GM23248 (cell line): ENCODE measurements around the gene CLECL1.

Experiments
- EZH2 ChIP-seq: fragments of 200-600 bp; sonication (generic); IDR thresholded peaks from 2 replicates; pipeline ENCODE4 v1.6.1; 2018; ENCODE audit warnings: antibody characterized with exemption, mild to moderate bottlenecking; ENCODE audit not compliant: insufficient read depth, poor library complexity, severe bottlenecking
- EZH2phosphoT487 ChIP-seq: fragments of 200-600 bp; sonication (generic); IDR thresholded peaks from 2 replicates; pipeline ENCODE4 v1.6.1; 2018; ENCODE audit warnings: antibody characterized with exemption, moderate library complexity, mild to moderate bottlenecking, low read depth; ENCODE audit not compliant: insufficient read depth

- TF ChIP-seq EZH2 (no peak), EZH2phosphoT487 (no peak)
Observed at GRCh38 chr12:9727813-9728212, 5.1 kb downstream of the CLECL1 start.
